Kidney (tissue), 14 donors: ENCODE data around the gene EVX2. TPM values are rescaled to one million over a fixed set of nuclear protein-coding genes. Genes with fewer than 3 reads are reported as not detected.

Experiments
- DNase-seq, 5 donors: peaks; one replicate each; pipeline ENCODE4 v3.0.0-alpha.2; 2013 to 2020
- FAIRE-seq: peaks from 2 replicates; lab custom pipeline; 2012; peaks lifted over from hg19 to GRCh38; lab: Jason Lieb, UNC
- H3K27ac ChIP-seq, 2 donors: one replicate each; pipeline ENCODE4 v1.7.0; 2013; ENCODE audit warnings: low read depth in 2 of 2, low read length in 2 of 2, inconsistent platforms in 1 of 2
- H3K27me3 ChIP-seq: one replicate; pipeline ENCODE4 v1.7.1; 2013; ENCODE audit warnings: low read length, inconsistent platforms; ENCODE audit not compliant: control insufficient read depth, insufficient read depth
- H3K36me3 ChIP-seq, 3 donors: one replicate each; pipeline versions ENCODE4 v1.7.0 to v1.7.1; 2013; ENCODE audit warnings: low read length in 3 of 3, control low read depth in 1 of 3, inconsistent platforms in 1 of 3; ENCODE audit not compliant: insufficient read depth in 3 of 3, control insufficient read depth in 2 of 3
- H3K4me1 ChIP-seq, 3 donors: one replicate each; pipeline versions ENCODE4 v1.7.0 to v1.7.1; 2013; ENCODE audit warnings: low read length in 3 of 3, inconsistent platforms in 1 of 3, low read depth in 1 of 3; ENCODE audit not compliant: control insufficient read depth in 2 of 3, insufficient read depth in 2 of 3
- H3K4me3 ChIP-seq, 3 donors: one replicate each; pipeline versions ENCODE4 v1.7.0 to v1.8.1; 2013; ENCODE audit warnings: low read length in 3 of 3, control low read depth in 1 of 3, inconsistent platforms in 1 of 3
- H3K9ac ChIP-seq, 3 donors: one replicate each; pipeline versions ENCODE4 v1.7.0 to v1.7.1; 2013; ENCODE audit warnings: low read length in 3 of 3, control low read depth in 1 of 3, inconsistent platforms in 1 of 3
- H3K9me3 ChIP-seq, 3 donors: one replicate each; pipeline versions ENCODE4 v1.7.0 to v1.7.1; 2013; ENCODE audit warnings: low read length in 3 of 3, control low read depth in 1 of 3, inconsistent platforms in 1 of 3; ENCODE audit not compliant: control insufficient read depth in 2 of 3, insufficient read depth in 1 of 3
- intact Hi-C: fragments of 100-400 bp; cut with DNase I; formaldehyde crosslinking; loops from one replicate; pipeline ENCODE4 v1.11.1; 2022
- polyA plus RNA-seq: library from polyadenylated mRNA; stranded (reverse); fragments of 350-450 nt; fragmentation: Illumina TruSeq; extraction: RNeasy Lipid Tissue Mini Kit (QIAGEN cat#74804); gene quantifications from one replicate; pipeline ENCODE4 v1.2.3, GENCODE V29; 2014; ENCODE audit warnings: low read depth, low replicate concordance; ENCODE audit not compliant: insufficient read depth
- total RNA-seq: library from RNA; stranded (reverse); fragmentation: NEBNext Ultra II Directional; extraction: Animal tissue kit (Norgen Biotek cat#: 25700); gene quantifications from one replicate; pipeline ENCODE4 v1.2.1, GENCODE V29; 2021
- TF ChIP-seq, protein P1 (sequence below): IDR thresholded peaks from 3 replicates; pipeline ENCODE4 v1.5.1; 2012; ENCODE audit warnings: mild to moderate bottlenecking, moderate library complexity, borderline replicate concordance; ENCODE audit not compliant: insufficient read depth; ENCODE audit errors: extremely low read depth
- donor health status: control.
- donor health status: control.
- donor health status: control.
- donor health status: control.
- donor health status: control.
- donor health status: DM: yes; HTN: yes; CAD: no.
- donor health status: Normal renal cell carcinoma (clear cell type).

EVX2 gene
- total and polyA plus RNA-seq, 2 donors from 2014 or later, result not detected

DNA sequence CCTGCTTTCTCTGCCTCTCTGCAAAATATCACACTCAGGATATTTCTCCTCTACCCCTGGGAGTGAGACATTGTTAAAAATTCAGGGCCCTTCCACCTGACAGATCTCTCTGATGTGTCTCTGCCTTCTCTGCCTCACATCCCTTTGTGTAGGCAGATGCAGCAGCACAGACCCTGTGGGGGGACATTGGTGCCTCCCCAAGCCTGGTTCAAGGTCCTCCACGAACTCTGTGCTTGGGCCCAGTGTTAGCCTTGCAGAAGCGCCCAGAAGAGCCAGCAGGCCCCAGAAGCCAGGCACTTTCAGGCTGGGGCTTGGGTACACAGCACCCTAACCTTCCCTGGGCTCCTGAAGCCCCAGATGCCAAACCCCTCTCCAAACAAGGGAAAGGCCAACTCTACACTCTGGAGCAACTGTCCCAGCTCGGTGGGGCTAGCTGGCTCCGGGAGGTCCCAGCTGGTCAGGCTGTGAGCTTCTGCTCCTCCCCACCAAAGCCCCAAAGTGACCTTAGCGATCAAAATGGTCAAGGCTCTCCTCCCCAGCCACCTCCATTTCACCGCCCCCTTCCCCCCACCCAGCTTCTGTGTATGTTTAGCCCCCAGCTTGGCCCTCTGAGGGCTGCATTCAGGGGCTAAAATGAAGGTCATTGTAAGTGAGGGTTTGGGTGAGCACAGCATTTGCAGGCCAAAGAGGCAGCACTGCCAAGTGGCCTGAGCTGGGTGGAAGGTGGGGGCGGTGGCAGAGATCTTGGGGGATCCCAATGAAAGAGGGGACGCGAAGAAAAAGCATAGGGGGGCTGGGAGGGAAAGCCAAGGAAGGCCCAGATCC is 41.4 kb upstream of the EVX2 start:
- peak overlapping the region in 2 of 3 donors; percentile 72 to 80 for H3K4me3 ChIP-seq
- TF ChIP-seq, protein P1, sequence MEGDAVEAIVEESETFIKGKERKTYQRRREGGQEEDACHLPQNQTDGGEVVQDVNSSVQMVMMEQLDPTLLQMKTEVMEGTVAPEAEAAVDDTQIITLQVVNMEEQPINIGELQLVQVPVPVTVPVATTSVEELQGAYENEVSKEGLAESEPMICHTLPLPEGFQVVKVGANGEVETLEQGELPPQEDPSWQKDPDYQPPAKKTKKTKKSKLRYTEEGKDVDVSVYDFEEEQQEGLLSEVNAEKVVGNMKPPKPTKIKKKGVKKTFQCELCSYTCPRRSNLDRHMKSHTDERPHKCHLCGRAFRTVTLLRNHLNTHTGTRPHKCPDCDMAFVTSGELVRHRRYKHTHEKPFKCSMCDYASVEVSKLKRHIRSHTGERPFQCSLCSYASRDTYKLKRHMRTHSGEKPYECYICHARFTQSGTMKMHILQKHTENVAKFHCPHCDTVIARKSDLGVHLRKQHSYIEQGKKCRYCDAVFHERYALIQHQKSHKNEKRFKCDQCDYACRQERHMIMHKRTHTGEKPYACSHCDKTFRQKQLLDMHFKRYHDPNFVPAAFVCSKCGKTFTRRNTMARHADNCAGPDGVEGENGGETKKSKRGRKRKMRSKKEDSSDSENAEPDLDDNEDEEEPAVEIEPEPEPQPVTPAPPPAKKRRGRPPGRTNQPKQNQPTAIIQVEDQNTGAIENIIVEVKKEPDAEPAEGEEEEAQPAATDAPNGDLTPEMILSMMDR, result no peak
- no peaks in the 10 kb centered on the region for H3K9me3 ChIP-seq
- H3K4me1 ChIP-seq, result peaks cover 4 to 12% (median 6%) of the 10 kb centered on the region in 3 donors
- H3K27ac ChIP-seq, result peak overlapping the region; percentile 91 to 95
- intact Hi-C loops, result loop anchor here (10.0 kb wide), 2 partner anchors 520 to 1030 kb away; no protein-coding TSS in a partner anchor
- H3K27me3 ChIP-seq, result no peaks in the 10 kb centered on the region
- FAIRE-seq, result no peak
- H3K9ac ChIP-seq, result peak overlapping the region; percentile 20 to 86 (median 59)
- no peaks in the 10 kb centered on the region for H3K36me3 ChIP-seq
- DNase-seq, result peak in 3 of 5 donors; percentile 60 to 75 (median 68)

DNA sequence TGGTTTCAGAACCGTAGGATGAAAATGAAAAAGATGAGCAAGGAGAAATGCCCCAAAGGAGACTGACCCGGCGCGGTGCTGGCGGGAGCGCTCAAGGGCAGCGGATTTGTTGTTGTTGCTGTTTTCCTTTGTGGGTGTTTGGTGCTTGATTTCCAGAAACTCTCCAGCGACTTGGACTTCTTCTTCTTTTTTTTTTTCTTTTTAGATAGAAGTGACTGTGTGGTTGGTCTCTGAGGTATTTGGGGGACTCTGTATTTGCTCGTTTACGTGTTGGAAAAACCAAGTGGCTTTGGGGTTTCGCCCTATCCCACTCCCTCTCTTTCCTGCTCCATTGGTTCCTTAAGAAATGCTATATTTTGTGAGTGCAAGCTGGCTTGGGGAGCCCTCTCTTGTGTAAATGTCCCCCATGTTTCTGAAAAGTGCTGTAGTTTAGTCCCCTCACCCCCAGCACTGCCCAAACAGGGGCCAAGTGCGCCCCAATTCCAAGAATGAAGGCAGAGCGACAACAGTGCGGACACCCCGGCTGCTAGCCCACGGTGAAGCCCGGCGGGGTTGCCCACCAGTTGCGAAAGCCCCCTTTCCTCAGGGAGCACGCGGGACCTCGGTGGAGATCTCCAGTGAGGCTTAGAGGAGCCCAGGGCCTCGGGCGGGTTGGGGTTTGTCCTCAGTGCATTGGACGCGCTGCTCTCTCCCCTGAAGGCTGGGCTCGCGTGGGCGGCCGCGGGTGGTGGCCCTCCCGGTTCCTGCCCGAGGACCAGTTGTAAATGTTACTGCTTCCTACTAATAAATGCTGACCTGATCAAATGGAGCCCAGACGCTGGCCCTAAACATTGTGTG is 40.6 kb upstream of the EVX2 start:
- Histone ChIP-seq H3K9me3 (no peaks in the 10 kb centered on the region), H3K36me3 (peaks cover 0 to 5% (median 0%) of the 10 kb centered on the region in 3 donors), H3K27me3 (no peaks in the 10 kb centered on the region), H3K27ac (peak overlapping the region; percentile 91 to 95), H3K4me1 (peaks cover 6 to 12% (median 12%) of the 10 kb centered on the region in 3 donors), H3K4me3 (peak overlapping the region; percentile 72 to 80 (median 75)), H3K9ac (peak overlapping the region; percentile 57 to 73 (median 59))
- intact Hi-C loops, result loop anchor here (10.0 kb wide), 2 partner anchors 520 to 1030 kb away; no protein-coding TSS in a partner anchor
- TF ChIP-seq, protein P1, result no peak
- FAIRE-seq, result no peak
- peak in 3 of 5 donors; percentile 33 to 87 (median 60) for DNase-seq

DNA sequence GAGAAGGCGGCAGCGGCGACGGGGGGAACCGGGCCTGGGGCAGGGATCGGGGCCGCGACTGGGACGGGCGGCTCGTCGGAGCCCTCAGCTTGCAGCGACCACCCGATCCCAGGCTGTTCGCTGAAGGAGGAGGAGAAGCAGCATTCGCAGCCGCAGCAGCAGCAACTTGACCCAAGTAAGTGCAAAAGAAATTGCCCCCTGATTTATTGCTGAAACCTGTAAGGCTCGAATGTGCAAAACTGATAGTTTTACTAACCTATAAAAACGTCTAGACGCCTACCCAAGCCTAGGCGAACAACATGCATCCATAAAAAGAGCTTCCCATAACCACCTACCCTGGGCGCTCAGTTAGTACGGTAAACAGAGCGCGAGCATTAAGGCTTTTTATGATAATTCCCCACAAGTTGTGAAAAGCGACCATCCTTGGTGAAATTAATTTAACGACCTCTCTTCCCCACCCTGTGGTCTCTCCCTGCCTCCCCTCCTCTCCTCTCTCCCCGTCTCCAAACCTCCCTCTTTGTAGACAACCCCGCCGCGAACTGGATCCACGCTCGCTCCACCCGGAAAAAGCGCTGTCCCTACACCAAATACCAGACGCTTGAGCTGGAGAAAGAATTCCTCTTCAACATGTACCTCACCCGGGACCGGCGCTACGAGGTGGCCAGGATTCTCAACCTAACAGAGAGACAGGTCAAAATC is 39.8 kb upstream of the EVX2 start:
- H3K36me3 ChIP-seq, result peaks cover 0 to 5% (median 0%) of the 10 kb centered on the region in 3 donors
- intact Hi-C loops, result loop anchor here (10.0 kb wide), 2 partner anchors 521 to 1031 kb away; no protein-coding TSS in a partner anchor
- TF ChIP-seq, protein P1, result no peak
- H3K4me3 ChIP-seq, result peak overlapping the region; percentile 72 to 80 (median 75)
- H3K27ac ChIP-seq, result peak overlapping the region; percentile 91 to 95
- peaks cover 6 to 12% (median 12%) of the 10 kb centered on the region in 3 donors for H3K4me1 ChIP-seq
- DNase-seq (peak; percentile 63 to 94 (median 85)), FAIRE-seq (no peak)
- no peaks in the 10 kb centered on the region for H3K9me3 ChIP-seq
- peak overlapping the region; percentile 57 to 73 (median 59) for H3K9ac ChIP-seq
- no peaks in the 10 kb centered on the region for H3K27me3 ChIP-seq
